Keratinocyte (primary cell): ENCODE measurements around the gene FABP1. TPM values are rescaled to one million over a fixed set of nuclear protein-coding genes. Genes with fewer than 3 reads are reported as not detected.

ENCODE experiments used
- DNase-seq: peaks from one replicate; pipeline ENCODE4 v3.0.0-alpha.2; 2011; ENCODE audit warnings: low read depth, missing footprints, low spot score
- FAIRE-seq: peaks from 2 replicates; lab custom pipeline; 2011; peaks lifted over from hg19 to GRCh38; lab: Jason Lieb, UNC
- H2AFZ ChIP-seq: 2 replicates; pipeline ENCODE4 v1.6.0; 2012; ENCODE audit warnings: low read length, control low read depth, inconsistent platforms; ENCODE audit not compliant: control insufficient read depth
- H3K27ac ChIP-seq: 2 replicates; pipeline ENCODE4 v1.5.1; 2011; ENCODE audit warnings: low read length; ENCODE audit not compliant: control insufficient read depth, insufficient read depth
- H3K27me3 ChIP-seq: 3 replicates; pipeline ENCODE4 v1.6.0; 2011; ENCODE audit warnings: low read length; ENCODE audit not compliant: control insufficient read depth, insufficient read depth; ENCODE audit errors: extremely low read depth
- H3K36me3 ChIP-seq, 2 experiments: 2 replicates in 1 of 2; 3 replicates in 1 of 2; pipeline ENCODE4 v1.5.1; 2011; ENCODE audit warnings: low read length in 2 of 2, mild to moderate bottlenecking in 1 of 2; ENCODE audit not compliant: control insufficient read depth in 2 of 2, insufficient read depth in 2 of 2; ENCODE audit errors: extremely low read depth in 1 of 2
- H3K4me1 ChIP-seq: 3 replicates; pipeline ENCODE4 v1.5.1; 2011; ENCODE audit warnings: low read length; ENCODE audit not compliant: control insufficient read depth, insufficient read depth; ENCODE audit errors: extremely low read depth
- H3K4me2 ChIP-seq: 3 replicates; pipeline ENCODE4 v1.6.0; 2011; ENCODE audit warnings: low read depth, low read length; ENCODE audit not compliant: control insufficient read depth, insufficient read depth; ENCODE audit errors: extremely low read depth
- H3K4me3 ChIP-seq, 3 experiments: fragments of 200-600 bp in 1 of 3; sonication (generic) in 1 of 3; 2 replicates in 2 of 3; 3 replicates in 1 of 3; pipeline ENCODE4 v1.5.1; 2011 to 2016; ENCODE audit warnings: low read length in 3 of 3, mild to moderate bottlenecking in 3 of 3, control low read depth in 2 of 3, inconsistent platforms in 1 of 3, low read depth in 1 of 3, mixed read lengths in 1 of 3, mixed run types in 1 of 3, moderate library complexity in 1 of 3; ENCODE audit not compliant: control insufficient read depth in 2 of 3, insufficient read depth in 2 of 3; ENCODE audit errors: extremely low read depth in 1 of 3
- H3K79me2 ChIP-seq: 2 replicates; pipeline ENCODE4 v1.6.0; 2012; ENCODE audit warnings: low read length; ENCODE audit not compliant: control insufficient read depth, insufficient read depth
- H3K9ac ChIP-seq: 3 replicates; pipeline ENCODE4 v1.6.0; 2011; ENCODE audit warnings: low read length; ENCODE audit not compliant: control insufficient read depth, insufficient read depth; ENCODE audit errors: extremely low read depth
- H3K9me1 ChIP-seq: 3 replicates; pipeline ENCODE4 v1.6.0; 2011; ENCODE audit warnings: low read length; ENCODE audit not compliant: control insufficient read depth, insufficient read depth; ENCODE audit errors: extremely low read depth
- H3K9me3 ChIP-seq: 2 replicates; pipeline ENCODE4 v1.5.1; 2012; ENCODE audit warnings: low read depth, low read length; ENCODE audit not compliant: control insufficient read depth
- H4K20me1 ChIP-seq: 3 replicates; pipeline ENCODE4 v1.6.0; 2011; ENCODE audit warnings: low read length; ENCODE audit not compliant: control insufficient read depth, insufficient read depth; ENCODE audit errors: extremely low read depth
- EZH2 ChIP-seq: IDR thresholded peaks from one replicate; pipeline ENCODE4 v1.6.1; 2012; ENCODE audit warnings: inconsistent platforms, mild to moderate bottlenecking, low read length, moderate library complexity
- dilution Hi-C: fragments of 300-500 bp; cut with MboI; formaldehyde crosslinking; loops from one replicate; pipeline ENCODE4 v1.7.0; 2020; ENCODE audit warnings: low sequenced_read_pairs; ENCODE audit not compliant: extremely low pct_ligation_motif_present
- polyA plus RNA-seq, 5 experiments: library from polyadenylated mRNA; depleted of rRNA in 3 of 5; stranded (reverse) in 3 of 5; stranded (forward) in 1 of 5; unstranded in 1 of 5; fragments of >200 nt; gene quantifications; 1 replicate in 1 of 5; 2 replicates in 3 of 5; 3 replicates in 1 of 5; pipeline versions ENCODE4 v1.2.1 to v1.2.3, GENCODE V29; 2011 to 2012; ENCODE audit warnings: missing spikeins in 2 of 5, low read depth in 1 of 5, low replicate concordance in 1 of 5
- TF ChIP-seq, protein P1 (sequence below), 3 experiments: IDR thresholded peaks in 1 of 3; conservative IDR thresholded peaks in 1 of 3; optimal IDR thresholded peaks in 1 of 3; 2 replicates in 2 of 3; 3 replicates in 1 of 3; pipeline versions ENCODE3 to v1.5.1; 2011; ENCODE audit warnings: low read length in 3 of 3, mild to moderate bottlenecking in 3 of 3, moderate library complexity in 2 of 3, control low read depth in 1 of 3, inconsistent platforms in 1 of 3; ENCODE audit not compliant: insufficient read depth in 2 of 3; ENCODE audit errors: extremely low read depth in 1 of 3

Gene FABP1
- polyA plus RNA-seq, 1 donor (not counting 4 experiments of a cell fraction or from before 2014, with no cell fraction given): not detected

DNA sequence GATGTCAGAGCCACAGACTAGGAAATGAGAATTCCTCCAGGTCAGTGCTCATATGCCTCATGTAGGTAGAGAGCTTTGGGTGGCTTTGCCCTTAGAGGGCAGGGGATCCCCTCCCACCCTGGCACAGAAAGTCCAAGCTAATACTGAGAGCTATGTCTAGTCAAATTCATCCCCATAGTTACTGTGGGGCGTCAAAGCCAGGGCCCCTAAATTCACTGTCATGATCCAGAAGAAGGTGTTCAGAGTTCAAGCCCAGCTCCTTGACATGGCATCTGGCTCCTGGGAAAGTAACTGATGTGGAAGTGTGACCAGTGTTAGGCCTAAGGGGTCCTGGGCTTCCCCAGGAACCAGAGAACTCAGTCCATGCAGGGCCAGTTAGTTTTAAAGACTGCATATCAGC, 44.1 kb upstream of the FABP1 start:
- Histone ChIP-seq H3K4me3 (no peak overlapping the region), H2AFZ (no peak overlapping the region), H3K9me1 (no peaks in the 10 kb centered on the region), H3K36me3 (no peaks in the 10 kb centered on the region), H3K9ac (no peak overlapping the region), H3K27ac (no peak overlapping the region), H3K79me2 (no peaks in the 10 kb centered on the region), H4K20me1 (no peaks in the 10 kb centered on the region), H3K4me1 (no peaks in the 10 kb centered on the region), H3K4me2 (no peak overlapping the region), H3K9me3 (no peaks in the 10 kb centered on the region), H3K27me3 (no peaks in the 10 kb centered on the region)
- no peak for DNase-seq
- TF ChIP-seq EZH2: no peak
- TF ChIP-seq, protein P1, sequence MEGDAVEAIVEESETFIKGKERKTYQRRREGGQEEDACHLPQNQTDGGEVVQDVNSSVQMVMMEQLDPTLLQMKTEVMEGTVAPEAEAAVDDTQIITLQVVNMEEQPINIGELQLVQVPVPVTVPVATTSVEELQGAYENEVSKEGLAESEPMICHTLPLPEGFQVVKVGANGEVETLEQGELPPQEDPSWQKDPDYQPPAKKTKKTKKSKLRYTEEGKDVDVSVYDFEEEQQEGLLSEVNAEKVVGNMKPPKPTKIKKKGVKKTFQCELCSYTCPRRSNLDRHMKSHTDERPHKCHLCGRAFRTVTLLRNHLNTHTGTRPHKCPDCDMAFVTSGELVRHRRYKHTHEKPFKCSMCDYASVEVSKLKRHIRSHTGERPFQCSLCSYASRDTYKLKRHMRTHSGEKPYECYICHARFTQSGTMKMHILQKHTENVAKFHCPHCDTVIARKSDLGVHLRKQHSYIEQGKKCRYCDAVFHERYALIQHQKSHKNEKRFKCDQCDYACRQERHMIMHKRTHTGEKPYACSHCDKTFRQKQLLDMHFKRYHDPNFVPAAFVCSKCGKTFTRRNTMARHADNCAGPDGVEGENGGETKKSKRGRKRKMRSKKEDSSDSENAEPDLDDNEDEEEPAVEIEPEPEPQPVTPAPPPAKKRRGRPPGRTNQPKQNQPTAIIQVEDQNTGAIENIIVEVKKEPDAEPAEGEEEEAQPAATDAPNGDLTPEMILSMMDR (optimal IDR thresholded peaks at IDR 0.05 in 1 of 3, IDR thresholded peaks at IDR 0.05 in 1 of 3, conservative IDR thresholded peaks at IDR 0.05 in 1 of 3; ENCODE audit: extremely low read depth in 1 of 3, insufficient read depth in 2 of 3, low read length in 3 of 3): no peak
- no peak for FAIRE-seq
- dilution Hi-C loops: no loop called here

DNA sequence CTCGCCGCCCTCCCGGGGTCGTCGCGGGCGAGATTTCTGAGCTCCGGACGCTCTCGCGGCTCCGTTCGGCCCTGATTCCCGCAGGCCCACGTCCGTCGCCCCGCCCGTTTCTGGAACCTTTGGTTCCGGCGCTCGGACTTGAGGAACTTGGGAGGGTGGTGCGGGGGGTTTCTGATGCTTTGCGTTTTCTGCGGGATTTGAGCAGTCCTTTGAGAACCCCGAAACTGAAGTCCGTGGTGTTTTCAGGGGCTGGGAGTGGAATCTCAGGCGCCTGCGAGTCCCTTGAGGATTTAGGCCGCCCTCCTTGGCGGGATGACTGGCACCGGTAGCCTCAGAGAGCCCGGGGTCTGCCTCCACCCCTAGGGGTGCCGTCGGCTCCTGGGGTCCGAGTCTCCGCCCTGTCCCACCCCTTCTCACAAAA, 42.6 kb upstream of the FABP1 start:
- Histone ChIP-seq H3K9ac (peak overlapping the region; percentile 71), H3K27ac (peak overlapping the region; percentile 42), H3K9me1 (no peaks in the 10 kb centered on the region), H3K36me3 (no peaks in the 10 kb centered on the region), H2AFZ (peak overlapping the region; percentile 68), H3K4me2 (peak overlapping the region; percentile 80), H3K4me3 (peak overlapping the region; percentile 18 to 66 (median 65)), H3K4me1 (no peaks in the 10 kb centered on the region), H3K27me3 (no peaks in the 10 kb centered on the region), H3K9me3 (no peaks in the 10 kb centered on the region), H4K20me1 (no peaks in the 10 kb centered on the region), H3K79me2 (no peaks in the 10 kb centered on the region)
- DNase-seq (no peak), FAIRE-seq (no peak)
- dilution Hi-C loops: no loop called here
- no peak for TF ChIP-seq EZH2
- TF ChIP-seq, protein P1 (optimal IDR thresholded peaks at IDR 0.05 in 1 of 3, IDR thresholded peaks at IDR 0.05 in 1 of 3, conservative IDR thresholded peaks at IDR 0.05 in 1 of 3; ENCODE audit: extremely low read depth in 1 of 3, insufficient read depth in 2 of 3, low read length in 3 of 3): no peak
